GM18498 (cell line): ENCODE measurements around the gene FAT4.

Source experiments
- ATAC-seq: cut with Tn5 transposase; IDR thresholded peaks from one replicate; pipeline ENCODE4 v1.9.1; 2021; ENCODE audit warnings: mild to moderate bottlenecking, moderate library complexity; ENCODE audit not compliant: unreplicated experiment

Gene FAT4

GRCh38 chr4:125314676-125315575 is at the start of gene FAT4:
TSS of gene FAT4 (plus strand) at chr4:125314955. CDS start at chr4:125316412, 1,457 bp downstream.
- ATAC-seq: peak; percentile 86

DNA sequence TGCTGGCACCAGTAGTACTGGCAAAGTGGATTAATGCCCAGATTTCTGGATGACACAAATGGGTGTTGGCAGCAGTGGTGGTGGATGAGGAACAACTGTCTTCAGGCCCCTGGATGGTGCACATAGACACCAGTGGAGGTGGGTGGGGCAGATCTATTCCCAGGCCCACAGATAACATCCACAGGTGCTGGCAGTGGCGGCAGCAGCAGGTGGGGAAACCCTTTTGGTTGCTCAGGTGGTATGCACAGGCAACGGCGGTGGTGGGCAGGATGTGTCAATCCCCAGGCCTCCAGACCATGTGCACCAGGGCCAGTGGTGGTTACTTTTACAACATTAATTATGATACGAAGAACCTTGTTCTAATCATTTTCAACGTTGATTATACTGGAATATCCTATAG is 48.9 kb upstream of the FAT4 start:
- no peak for ATAC-seq

DNA sequence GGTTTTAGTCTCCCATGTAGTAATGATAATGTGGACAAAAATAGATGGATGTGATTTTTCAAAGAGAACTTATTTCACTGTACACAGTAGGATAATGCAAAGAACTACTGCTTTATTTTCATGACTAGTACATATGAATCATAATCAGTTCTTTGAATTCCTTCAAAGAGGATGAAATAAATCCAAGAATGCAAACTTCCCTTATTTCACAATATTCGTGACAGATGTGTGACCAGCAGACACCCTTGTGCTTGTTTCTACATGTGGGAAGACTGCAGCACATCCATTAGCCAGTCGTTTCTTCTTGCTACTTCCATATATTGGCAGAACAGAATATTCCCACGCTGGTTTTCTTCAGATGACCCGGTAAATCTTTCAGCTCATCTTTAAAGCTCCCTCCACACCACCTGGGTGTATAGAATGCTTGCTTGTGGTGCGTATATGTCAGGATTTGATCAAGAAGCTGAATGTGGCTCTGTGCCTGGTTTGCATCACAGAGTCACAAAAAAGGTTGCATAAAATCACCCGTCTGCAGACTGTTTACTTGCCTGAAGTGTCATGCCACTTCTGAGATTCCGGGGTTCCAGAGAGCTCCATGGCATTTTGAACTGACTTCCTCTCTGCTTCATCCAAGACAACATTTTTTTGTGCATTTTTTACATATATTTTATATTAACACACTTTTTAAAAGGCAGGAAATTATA is 47.7 kb upstream of the FAT4 start:
- no peak for ATAC-seq

- ATAC-seq: no peak
These were observed 47.1 kb upstream of the FAT4 start for GRCh38 chr4:125267630-125268029.

DNA sequence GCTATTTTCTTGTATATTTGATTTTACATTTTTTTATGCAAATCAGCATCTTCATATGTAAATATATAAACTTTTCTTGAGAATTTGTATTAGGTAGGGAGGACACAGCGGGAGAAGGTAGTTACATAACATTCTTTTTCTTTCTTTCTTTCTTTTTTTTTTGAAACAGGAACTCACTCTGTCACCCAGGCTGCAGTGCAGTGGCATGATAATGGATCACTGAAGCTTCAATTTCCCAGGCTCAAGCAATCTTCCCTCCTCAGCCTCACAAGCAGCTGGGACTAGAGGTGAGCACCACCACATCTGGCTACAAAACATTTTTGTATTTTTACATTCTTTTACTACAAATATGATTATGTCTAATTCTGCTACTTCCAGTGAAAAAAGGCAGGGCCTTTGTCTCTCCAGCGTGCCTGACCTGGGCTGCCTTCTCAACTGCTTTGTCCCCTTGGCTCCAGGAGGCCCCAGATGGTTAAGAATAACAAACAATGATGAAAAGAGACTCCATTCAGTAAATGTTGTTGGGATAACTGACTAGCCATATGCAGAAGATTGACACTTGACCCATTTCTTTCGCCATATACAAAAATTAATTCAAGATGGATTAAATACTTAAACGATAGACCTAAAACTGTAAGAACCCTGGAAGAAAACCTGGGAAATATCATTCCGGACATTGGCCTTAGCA is 46.5 kb upstream of the FAT4 start:
- ATAC-seq: no peak

- no peak for ATAC-seq
These were observed 37.9 kb upstream of the FAT4 start for GRCh38 chr4:125276811-125277210.

GRCh38 chr4:125277790-125278189 is 37.0 kb upstream of the FAT4 start:
- no peak for ATAC-seq

- ATAC-seq: no peak
These were observed 33.8 kb upstream of the FAT4 start for GRCh38 chr4:125280892-125281403.

- ATAC-seq: peak; percentile 52
These were observed 31.0 kb upstream of the FAT4 start for GRCh38 chr4:125283707-125284279.

DNA sequence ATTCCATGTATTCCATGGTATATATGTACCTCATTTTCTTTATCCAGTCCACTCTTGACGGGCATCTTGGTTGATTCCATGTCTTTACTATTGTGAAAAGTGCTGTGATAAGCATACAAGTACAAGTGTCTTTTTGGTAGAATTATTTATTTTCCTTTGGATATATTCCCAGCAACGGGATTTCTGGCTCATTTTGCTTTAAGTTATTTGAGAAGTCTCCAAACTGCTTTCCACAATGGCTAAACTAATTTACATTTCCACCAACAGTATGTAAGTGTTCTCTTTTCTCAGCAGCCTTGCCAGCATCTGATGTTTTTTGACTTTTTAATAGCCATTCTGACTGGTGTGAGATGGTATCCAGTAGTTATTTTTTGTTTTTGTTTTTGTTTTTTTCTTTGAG is 17.6 kb upstream of the FAT4 start:
- ATAC-seq: no peak

GRCh38 chr4:125303058-125303457 is 11.7 kb upstream of the FAT4 start:
- ATAC-seq: no peak

- ATAC-seq: no peak
These were observed 10.9 kb upstream of the FAT4 start for GRCh38 chr4:125303821-125304220.

- no peak for ATAC-seq
These were observed 8.6 kb upstream of the FAT4 start for GRCh38 chr4:125306112-125306511.

DNA sequence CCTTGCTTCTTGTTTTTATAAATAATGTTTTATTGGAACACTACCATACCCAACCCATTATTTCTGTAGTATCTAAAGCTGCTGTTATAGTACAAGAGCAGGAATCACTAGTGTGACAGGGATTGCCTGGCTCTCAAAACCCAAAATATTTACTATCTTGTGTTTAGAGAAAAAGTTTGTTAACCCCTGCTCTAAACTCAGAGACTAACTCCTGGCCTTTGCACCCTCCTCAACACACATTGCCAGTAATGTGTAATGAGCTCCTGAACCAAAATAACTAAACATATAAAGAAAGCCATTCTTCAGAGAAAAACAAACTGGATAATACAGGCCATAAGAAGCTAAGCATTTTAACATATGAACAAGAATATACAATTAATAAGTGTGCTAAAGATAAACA is 8.2 kb upstream of the FAT4 start:
- ATAC-seq: no peak

DNA sequence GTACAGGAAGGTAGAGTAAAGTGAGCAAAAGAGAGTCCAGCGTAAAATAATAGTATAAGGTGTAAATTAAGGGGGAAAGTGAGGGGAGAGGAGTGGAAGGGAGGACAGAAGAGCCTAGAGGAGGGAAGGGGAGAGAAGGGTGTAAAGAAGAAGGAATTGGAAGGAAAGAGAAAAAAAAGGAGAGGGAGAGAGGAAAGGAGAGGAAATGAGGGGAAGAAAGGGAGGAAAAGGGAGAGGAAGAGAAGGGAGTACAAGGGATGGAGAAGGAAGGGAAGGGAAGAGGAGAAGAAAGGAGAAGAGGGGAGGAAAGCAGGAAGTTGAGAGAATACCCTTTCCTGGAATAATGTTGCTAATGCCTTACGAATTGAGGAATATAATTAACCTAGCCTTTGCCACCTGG is 3.3 kb upstream of the FAT4 start:
- no peak for ATAC-seq

- ATAC-seq: peak; percentile 49
These were observed 1.3 kb upstream of the FAT4 start for GRCh38 chr4:125313497-125313896.

DNA sequence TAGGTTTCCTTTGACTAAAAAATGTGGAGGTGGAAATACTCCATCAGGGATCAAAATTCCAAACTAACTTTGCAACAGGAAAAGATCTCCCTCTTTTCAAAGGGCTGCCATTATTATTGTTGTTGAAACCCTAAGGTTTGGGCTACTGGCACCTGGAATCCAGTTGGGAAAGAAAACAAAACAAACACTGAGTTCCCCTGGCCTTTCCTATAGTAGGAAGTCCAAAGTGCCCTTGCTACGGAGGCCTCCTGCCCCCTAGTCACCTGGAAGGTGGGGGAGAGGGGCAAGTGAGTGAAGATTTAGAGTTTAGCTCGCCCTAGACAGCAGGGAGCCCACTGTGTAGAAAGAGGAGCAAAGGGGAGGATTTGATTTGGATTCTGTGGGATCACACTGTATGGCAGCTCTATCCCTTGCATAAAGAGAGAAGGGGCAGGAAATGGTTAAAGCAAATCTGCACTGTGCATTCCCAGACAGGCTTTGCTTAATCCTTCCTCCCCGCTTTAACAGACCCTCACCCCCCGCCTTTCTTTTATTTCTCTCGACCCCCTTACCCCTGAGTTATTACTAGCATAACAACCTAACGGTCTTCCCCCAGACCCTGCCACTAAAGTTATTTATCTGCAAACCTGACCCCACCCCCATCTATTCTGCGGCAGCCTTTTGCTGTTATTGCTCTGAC is 627 bp upstream of the FAT4 start:
- ATAC-seq: no peak

- peak; percentile 30 for ATAC-seq
These were observed 1.0 kb downstream of the FAT4 start for GRCh38 chr4:125315576-125316400.

GRCh38 chr4:125316401-125316790 is 1.6 kb downstream of the FAT4 start:
- ATAC-seq: no peak
